Activated CD8-positive, alpha-beta memory T cell treated with anti-CD3 and anti-CD28 coated beads, Interleukin-2, amount 50 U/mL, for 1 hour (primary cell): ENCODE results near the gene PLCG2.

Experiments used
- DNase-seq: peaks from one replicate; pipeline ENCODE4 v3.0.0-alpha.2; 2020; ENCODE audit errors: extremely low read depth

Gene PLCG2

GRCh38 chr16:81843683-81844082 lies 64.6 kb downstream of the PLCG2 start:
- no peak for DNase-seq

DNA sequence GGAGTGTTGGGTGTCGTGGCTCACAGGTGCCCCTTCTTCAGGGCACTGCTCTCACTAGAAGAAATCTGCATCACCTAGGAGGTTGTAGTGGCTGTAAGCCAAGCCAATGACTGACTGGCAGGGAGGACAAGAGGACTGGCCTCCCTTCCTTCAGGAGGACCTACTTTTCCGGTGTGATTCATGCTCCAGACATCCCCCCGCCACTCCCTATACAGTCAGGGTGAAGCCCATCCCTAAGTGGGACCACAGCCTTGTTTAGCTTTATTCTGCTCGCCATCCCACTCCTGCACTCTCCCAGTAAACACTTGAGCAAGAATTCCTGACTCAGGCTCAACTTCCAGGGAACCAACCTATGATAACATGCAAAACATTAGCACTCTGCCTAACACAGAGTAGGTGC lies 67.0 kb downstream of the PLCG2 start:
- DNase-seq = no peak

DNA sequence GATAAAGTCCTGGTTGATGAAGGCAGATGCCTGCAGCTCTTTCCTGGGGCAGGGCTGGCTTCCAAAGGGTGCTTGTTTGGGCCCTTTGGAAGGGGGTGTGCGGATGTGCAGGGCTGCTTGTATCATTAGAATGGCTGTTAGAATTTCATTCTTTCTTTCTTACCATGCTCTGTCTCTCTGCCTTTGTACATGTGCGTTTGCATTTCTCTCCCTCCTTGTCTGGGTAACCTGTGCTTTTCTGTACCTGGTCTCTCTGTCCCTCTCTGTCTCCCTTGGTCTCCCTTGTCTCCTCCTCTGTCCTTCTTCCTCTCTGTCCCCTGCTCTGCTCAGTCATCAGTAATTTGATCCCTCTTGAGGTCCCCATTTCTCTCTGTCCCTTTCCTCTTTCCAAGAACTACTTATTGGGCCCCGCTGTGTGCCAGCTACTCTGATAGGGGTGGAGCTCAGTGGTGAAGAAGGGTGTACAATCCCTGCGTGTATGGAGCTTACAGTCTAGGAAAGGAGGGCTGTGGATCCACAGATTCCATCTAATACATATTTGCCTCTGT lies 69.3 kb downstream of the PLCG2 start:
- DNase-seq = no peak

GRCh38 chr16:81850197-81850944 lies 71.3 kb downstream of the PLCG2 start:
- no peak for DNase-seq

DNA sequence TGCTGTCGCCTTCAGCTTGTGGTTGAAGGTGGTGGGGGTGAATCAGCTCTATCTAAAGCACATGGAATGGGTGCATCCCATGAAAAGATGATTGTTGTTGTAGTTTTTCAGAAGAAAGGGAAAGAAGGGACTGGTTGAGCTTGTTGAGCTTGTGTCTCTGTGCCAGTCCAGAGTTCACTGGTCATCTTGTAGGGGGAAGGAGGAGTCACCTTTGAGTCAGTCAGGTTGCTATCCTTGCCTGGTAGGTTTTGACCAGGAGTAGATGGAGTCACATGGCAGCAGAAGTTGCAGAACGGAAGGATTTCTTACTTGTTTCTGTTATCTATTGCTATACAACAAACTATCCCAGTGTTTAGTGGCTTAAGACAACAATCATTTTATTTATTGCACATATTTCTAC lies 73.3 kb downstream of the PLCG2 start:
- DNase-seq = no peak

DNA sequence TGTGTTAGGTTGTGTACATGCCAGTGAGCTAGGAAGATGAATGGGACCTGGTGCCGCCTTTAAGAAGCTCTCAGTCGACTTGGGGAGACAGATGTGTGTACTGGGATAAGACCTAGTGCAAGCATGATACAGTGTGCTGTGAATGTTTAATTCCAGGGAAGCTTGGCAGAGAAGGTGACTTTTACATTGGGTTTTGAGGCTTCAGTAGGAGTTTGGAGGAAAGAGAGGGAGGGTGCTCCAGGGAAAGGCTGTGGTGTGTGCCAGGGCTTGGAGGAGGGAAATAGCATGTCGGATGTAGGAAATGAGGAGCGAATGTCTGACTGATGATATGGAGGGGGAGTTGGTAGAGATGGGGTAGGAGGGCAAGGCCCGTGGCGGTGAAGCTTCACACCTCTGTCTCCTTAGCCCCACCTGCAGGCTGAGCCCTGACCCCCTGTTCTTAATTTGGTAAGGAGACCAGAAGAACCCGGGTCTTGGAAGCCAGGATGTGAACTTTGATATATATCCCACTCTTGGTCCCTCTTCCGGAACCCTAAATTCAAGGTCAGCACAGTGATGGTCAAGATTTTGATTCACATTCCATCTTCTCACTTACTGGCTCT lies 76.6 kb downstream of the PLCG2 start:
- DNase-seq = no peak

DNA sequence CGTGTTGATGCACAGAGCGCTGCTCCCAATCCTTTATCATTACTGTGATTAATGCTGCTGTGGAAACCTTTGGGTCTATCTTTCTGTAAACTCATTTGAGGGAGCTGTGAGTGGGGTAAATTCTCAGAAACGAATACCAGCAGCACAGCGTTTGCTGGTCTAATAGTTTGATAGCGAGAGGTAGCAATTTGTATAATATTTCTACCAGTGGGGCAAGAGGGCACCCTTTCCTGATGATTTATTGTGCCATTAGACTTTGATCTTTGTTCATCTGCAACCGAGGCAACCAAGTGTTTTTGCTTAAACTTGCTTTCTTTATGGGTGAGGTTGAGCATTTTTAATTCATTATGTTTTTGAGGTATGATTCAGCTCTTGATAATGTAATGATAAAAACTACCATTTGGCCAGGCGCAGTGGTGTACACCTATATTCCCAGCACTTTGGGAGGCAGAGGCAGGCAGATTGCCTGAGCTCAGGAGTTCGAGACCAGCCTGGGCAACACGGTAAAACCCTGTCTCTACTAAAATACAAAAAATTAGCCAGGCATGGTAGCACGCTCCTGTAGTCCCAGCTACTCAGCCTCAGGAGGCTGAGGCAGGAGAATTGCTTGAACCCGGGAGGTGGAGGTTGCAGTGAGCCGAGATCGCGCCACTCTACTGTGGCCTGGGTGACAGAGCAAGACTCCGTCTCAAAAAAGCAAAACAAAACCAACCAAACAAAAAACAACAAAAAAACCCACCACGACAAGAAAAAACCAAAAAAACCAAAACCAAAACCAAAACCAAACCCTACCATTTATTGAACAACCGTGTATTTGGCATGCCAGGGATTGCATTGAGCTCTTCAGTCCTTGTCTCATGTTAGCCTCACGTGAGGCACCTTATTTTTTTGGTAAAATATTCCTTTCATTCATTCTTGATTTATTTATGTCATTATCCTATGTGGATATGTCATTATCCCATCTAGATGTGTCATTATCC lies 81.5 kb downstream of the PLCG2 start:
- DNase-seq = no peak

- DNase-seq = no peak
These were observed 82.4 kb downstream of the PLCG2 start for GRCh38 chr16:81861503-81861902.

- DNase-seq = no peak
These were observed 82.8 kb downstream of the PLCG2 start for GRCh38 chr16:81861915-81862314.

GRCh38 chr16:81863630-81864352 lies 84.7 kb downstream of the PLCG2 start:
- DNase-seq = no peak

- no peak for DNase-seq
These were observed 85.7 kb downstream of the PLCG2 start for GRCh38 chr16:81864646-81865382.

GRCh38 chr16:81866820-81867440 lies 87.8 kb downstream of the PLCG2 start:
- DNase-seq = no peak

- DNase-seq = no peak
These were observed 89.1 kb downstream of the PLCG2 start for GRCh38 chr16:81868057-81868748.

- DNase-seq = no peak
These were observed 90.2 kb downstream of the PLCG2 start for GRCh38 chr16:81869326-81869725.

DNA sequence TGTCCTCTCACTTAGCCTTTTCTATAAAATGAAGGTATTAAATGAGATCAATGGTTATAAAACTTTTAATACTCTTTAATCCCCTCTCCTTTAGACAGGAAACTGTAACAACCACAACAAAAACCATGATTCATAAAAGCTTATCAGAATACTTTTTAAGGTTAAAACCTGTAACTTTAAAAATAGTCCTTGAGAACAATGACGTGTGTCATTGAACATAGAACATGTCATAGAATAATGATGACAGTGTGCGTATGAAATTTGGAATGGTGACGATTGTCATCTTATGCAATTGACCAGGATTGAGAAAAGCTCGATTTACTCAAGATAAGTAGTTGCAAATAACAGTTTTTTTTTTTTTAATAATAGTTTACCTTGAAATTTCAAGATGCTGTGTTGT lies 94.1 kb downstream of the PLCG2 start:
- DNase-seq = no peak

- DNase-seq = no peak
These were observed 95.0 kb downstream of the PLCG2 start for GRCh38 chr16:81873843-81874752.

- no peak for DNase-seq
These were observed 96.4 kb downstream of the PLCG2 start for GRCh38 chr16:81875461-81875860.

DNA sequence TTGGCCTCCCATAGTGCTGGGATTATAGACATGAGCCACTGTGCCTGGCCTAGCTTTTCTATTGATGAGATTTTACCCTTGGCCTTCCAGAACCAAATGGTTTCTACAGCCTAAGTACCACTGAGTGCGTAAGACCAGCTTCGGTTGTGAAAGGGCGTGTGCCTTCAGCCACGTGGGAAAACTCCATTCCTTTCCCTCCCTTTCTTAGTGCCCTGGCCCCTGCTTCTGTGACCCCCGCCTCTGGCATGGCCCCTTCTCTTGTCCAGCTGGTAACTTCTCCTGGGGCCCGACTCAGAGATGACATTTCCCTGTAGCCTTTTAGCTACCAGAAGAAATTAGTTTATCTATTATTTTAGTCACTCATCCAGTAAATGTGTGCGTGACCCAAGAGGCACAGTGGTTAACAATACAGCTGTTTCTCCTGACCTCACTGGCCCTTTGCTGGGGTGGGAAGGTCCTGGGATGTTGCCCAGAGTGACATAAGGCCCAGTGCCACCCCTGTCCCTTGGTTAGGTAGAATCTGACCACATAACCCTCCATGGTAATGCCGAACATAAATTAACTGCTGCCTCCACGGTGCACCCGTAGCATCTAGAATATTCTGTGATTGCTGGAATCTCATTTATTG lies 97.3 kb downstream of the PLCG2 start:
- DNase-seq = no peak
